B cell (primary cell): ENCODE data around the gene JMJD1C. TPM values are rescaled to one million over a fixed set of nuclear protein-coding genes. Genes with fewer than 3 reads are reported as not detected.

Experiments
- ATAC-seq: fragments of 200-7000 bp; cut with Tn5 transposase; one replicate; pipeline ENCODE4 v1.10.0; 2021; ENCODE audit warnings: low read depth, mild to moderate bottlenecking, moderate number of reproducible peaks, moderate library complexity
- CTCF ChIA-PET: fragments of 350-600 bp; sonication (Branson Sonifier 250); formaldehyde crosslinking; loops from one replicate; lab custom pipeline; 2021; ENCODE audit warnings: antibody characterized with exemption, inconsistent platforms; lab: Charles Lee
- POLR2A ChIA-PET: fragments of 350-600 bp; sonication (Branson Sonifier 250); formaldehyde crosslinking; loops from one replicate; lab custom pipeline; 2021; ENCODE audit warnings: antibody characterized with exemption; lab: Charles Lee
- DNase-seq: peaks from one replicate; pipeline ENCODE4 v3.0.0; 2013
- H2AFZ ChIP-seq: 2 replicates; pipeline ENCODE4 v1.6.1; 2012; ENCODE audit warnings: mild to moderate bottlenecking, low read depth, low read length; ENCODE audit not compliant: insufficient read depth, poor library complexity, severe bottlenecking
- H3K27ac ChIP-seq, 2 donors: 1 replicate in 1 of 2; 2 replicates in 1 of 2; pipeline ENCODE4 v1.5.1; 2012 to 2013; ENCODE audit warnings: low read length in 2 of 2, mild to moderate bottlenecking in 2 of 2, moderate library complexity in 1 of 2
- H3K27me3 ChIP-seq, 4 experiments: fragments of 200-600 bp in 1 of 4; sonication (generic) in 1 of 4; replicated peaks in 1 of 4; 1 replicate in 2 of 4; 2 replicates in 2 of 4; pipeline versions ENCODE4 v1.6.1 to v1.7.0; 2013 to 2016; ENCODE audit warnings: low read length in 3 of 4, mild to moderate bottlenecking in 2 of 4, mixed read lengths in 1 of 4, moderate library complexity in 1 of 4; ENCODE audit not compliant: insufficient read depth in 4 of 4, control insufficient read depth in 3 of 4; ENCODE audit errors: control extremely low read depth in 1 of 4
- H3K36me3 ChIP-seq, 2 experiments: replicated peaks in 1 of 2; 1 replicate in 1 of 2; 2 replicates in 1 of 2; pipeline versions ENCODE4 v1.6.1 to v1.7.1; 2013; ENCODE audit warnings: low read length in 1 of 2; ENCODE audit not compliant: insufficient read depth in 2 of 2, control insufficient read depth in 1 of 2; ENCODE audit errors: control extremely low read depth in 1 of 2, extremely low read depth in 1 of 2
- H3K4me1 ChIP-seq, 2 donors: fragments of 200-600 bp in 1 of 2; sonication (generic) in 1 of 2; 1 replicate in 1 of 2; 2 replicates in 1 of 2; pipeline versions ENCODE4 v1.5.1 to v1.6.1; 2013 to 2017; ENCODE audit warnings: low read length in 2 of 2; ENCODE audit not compliant: control insufficient read depth in 2 of 2, insufficient read depth in 2 of 2
- H3K4me2 ChIP-seq: replicated peaks from 2 replicates; pipeline ENCODE3; 2012; ENCODE audit warnings: mild to moderate bottlenecking, low read depth, low read length; ENCODE audit not compliant: poor library complexity, severe bottlenecking
- H3K4me3 ChIP-seq, 5 experiments: fragments of 200-600 bp in 1 of 5; sonication (generic) in 1 of 5; 1 replicate in 3 of 5; 2 replicates in 2 of 5; pipeline versions ENCODE4 v1.5.1 to v1.7.0; 2011 to 2016; ENCODE audit warnings: low read length in 4 of 5, mild to moderate bottlenecking in 4 of 5, low read depth in 2 of 5, control low read depth in 1 of 5, moderate library complexity in 1 of 5; ENCODE audit not compliant: insufficient read depth in 1 of 5; ENCODE audit errors: control extremely low read depth in 1 of 5, extremely low read depth in 1 of 5
- H3K79me2 ChIP-seq: fragments of 200-600 bp; sonication (generic); one replicate; pipeline ENCODE4 v1.6.0; 2016; ENCODE audit warnings: low read length; ENCODE audit not compliant: control insufficient read depth, insufficient read depth
- H3K9ac ChIP-seq: fragments of 200-600 bp; sonication (generic); 2 replicates; pipeline ENCODE4 v1.6.1; 2017; ENCODE audit warnings: mild to moderate bottlenecking, low read length, moderate library complexity
- H3K9me3 ChIP-seq, 3 donors: one replicate each; pipeline versions ENCODE4 v1.6.1 to v1.7.1; 2013; ENCODE audit warnings: low read length in 2 of 3; ENCODE audit not compliant: control insufficient read depth in 2 of 3, insufficient read depth in 1 of 3; ENCODE audit errors: control extremely low read depth in 1 of 3
- H4K20me1 ChIP-seq: 2 replicates; pipeline ENCODE4 v1.6.0; 2012; ENCODE audit warnings: mild to moderate bottlenecking, low read length; ENCODE audit not compliant: insufficient read depth, control insufficient read depth, poor library complexity, severe bottlenecking
- H3K27ac Mint-ChIP-seq: one replicate; pipeline ENCODE4 v1.8.0; 2021; ENCODE audit warnings: mixed read lengths
- H3K27me3 Mint-ChIP-seq: one replicate; pipeline ENCODE4 v1.8.0; 2021; ENCODE audit warnings: mixed read lengths
- H3K4me1 Mint-ChIP-seq: one replicate; pipeline ENCODE4 v1.8.0; 2021; ENCODE audit warnings: mixed read lengths
- H3K4me3 Mint-ChIP-seq: one replicate; pipeline ENCODE4 v1.8.0; 2021; ENCODE audit warnings: mixed read lengths
- H3K9me3 Mint-ChIP-seq: one replicate; pipeline ENCODE4 v1.8.0; 2022; ENCODE audit warnings: mixed read lengths; ENCODE audit not compliant: insufficient read depth
- CTCF ChIP-seq: fragments of 200-600 bp; IDR thresholded peaks from one replicate; pipeline ENCODE4 v1.8.0; 2022; ENCODE audit warnings: antibody characterized with exemption, mild to moderate bottlenecking
- EZH2 ChIP-seq: IDR thresholded peaks from 2 replicates; pipeline ENCODE4 v1.6.1; 2012; ENCODE audit warnings: borderline replicate concordance, low read depth, mild to moderate bottlenecking, moderate library complexity, low read length; ENCODE audit not compliant: insufficient read depth, poor library complexity, severe bottlenecking
- WGBS: methylation state at CpG from one replicate; pipeline ENCODE4 v1.1.5; 2013; ENCODE audit warnings: missing lambda C conversion rate; ENCODE audit not compliant: insufficient coverage; 5-methylcytosine and 5-hydroxymethylcytosine counted together
- intact Hi-C: fragments of 100-400 bp; cut with micrococcal nuclease; formaldehyde crosslinking; loops from one replicate; pipeline ENCODE4 v1.10.0; 2022
- polyA plus RNA-seq: library from polyadenylated mRNA; depleted of rRNA; stranded (reverse); fragments of >200 nt; gene quantifications from 2 replicates; pipeline ENCODE4 v1.2.3, GENCODE V29; 2012
- total RNA-seq, 2 donors: library from RNA; stranded (reverse); fragments of 120-200 nt in 1 of 2; gene quantifications; 1 replicate in 1 of 2; 2 replicates in 1 of 2; pipeline versions ENCODE4 v1.2.3 to v1.2.4, GENCODE V29; 2013 to 2022

The JMJD1C gene
- total and polyA plus RNA-seq, 2 donors (not counting 1 experiment from before 2014, with no cell fraction given) = 81.8 to 235 TPM

GRCh38 chr10:63415640-63416244, 50.0 kb downstream of the JMJD1C start:
- 58% methylated on average over 2 of the region's 5 CpGs for WGBS
- POLR2A ChIA-PET = no interaction called here
- no peak overlapping the region for H3K27ac ChIP-seq
- H3K79me2 ChIP-seq = peaks cover 75% of the 10 kb centered on the region
- H3K9me3 ChIP-seq = no peaks in the 10 kb centered on the region
- ATAC-seq = no peak
- H3K27ac Mint-ChIP-seq = no peak overlapping the region
- intact Hi-C loops = no loop called here
- no peaks in the 10 kb centered on the region for H3K4me1 ChIP-seq
- H4K20me1 ChIP-seq = peaks cover 21% of the 10 kb centered on the region
- no peaks in the 10 kb centered on the region for H3K27me3 Mint-ChIP-seq
- CTCF ChIA-PET = interaction anchor here (1.0 kb wide), 2 partner anchors 9 to 51 kb away, joined by 3 read pairs; no protein-coding TSS in a partner anchor
- no peak for TF ChIP-seq CTCF
- DNase-seq = no peak
- no peak overlapping the region for H3K9ac ChIP-seq
- H3K4me2 ChIP-seq = no peak overlapping the region
- H2AFZ ChIP-seq = no peak overlapping the region
- no peaks in the 10 kb centered on the region for H3K27me3 ChIP-seq
- H3K4me3 ChIP-seq = no peak overlapping the region
- no peaks in the 10 kb centered on the region for H3K36me3 ChIP-seq
- no peak overlapping the region for H3K4me3 Mint-ChIP-seq
- H3K9me3 Mint-ChIP-seq = no peaks in the 10 kb centered on the region
- H3K4me1 Mint-ChIP-seq = peaks cover 12% of the 10 kb centered on the region

- peaks cover 66% of the 10 kb centered on the region for H3K79me2 ChIP-seq
- no peak overlapping the region for H3K9ac ChIP-seq
- no peak for TF ChIP-seq EZH2
- TF ChIP-seq CTCF = no peak
- H3K4me3 ChIP-seq = no peak overlapping the region
- no peak overlapping the region for H3K27ac ChIP-seq
- no peaks in the 10 kb centered on the region for H3K27me3 ChIP-seq
- H4K20me1 ChIP-seq = peaks cover 21% of the 10 kb centered on the region
- no peaks in the 10 kb centered on the region for H3K9me3 ChIP-seq
- no peak for DNase-seq
- 83% methylated on average over 2 of the region's 7 CpGs for WGBS
- Mint-ChIP-seq H3K27ac (no peak overlapping the region), H3K9me3 (no peaks in the 10 kb centered on the region), H3K4me3 (no peak overlapping the region), H3K27me3 (no peaks in the 10 kb centered on the region), H3K4me1 (peaks cover 18% of the 10 kb centered on the region)
- H3K4me2 ChIP-seq = no peak overlapping the region
- peaks cover 3 to 7% of the 10 kb centered on the region in 2 donors for H3K4me1 ChIP-seq
- ChIA-PET POLR2A (no interaction called here), CTCF (no interaction called here)
- intact Hi-C loops = no loop called here
- no peaks in the 10 kb centered on the region for H3K36me3 ChIP-seq
- H2AFZ ChIP-seq = no peak overlapping the region
- no peak for ATAC-seq
These were observed 51.1 kb downstream of the JMJD1C start for GRCh38 chr10:63414481-63415260.
